Thyroid gland (tissue), 4 donors: ENCODE measurements around the gene DNMT3A. TPM values are rescaled to one million over a fixed set of nuclear protein-coding genes. Genes with fewer than 3 reads are reported as not detected.

Experiments used
- DNase-seq, 2 donors: peaks; one replicate each; pipeline ENCODE4 v3.0.0-alpha.2; 2019
- H3K27ac ChIP-seq, 3 donors: fragments of 200-600 bp; sonication (generic); 1 replicate in 2 of 3; 2 replicates in 1 of 3; pipeline ENCODE4 v1.5.1; 2016 to 2019; ENCODE audit warnings: mild to moderate bottlenecking in 1 of 3, moderate library complexity in 1 of 3
- H3K27me3 ChIP-seq: fragments of 200-600 bp; sonication (generic); one replicate; pipeline ENCODE4 v1.5.1; 2019
- H3K36me3 ChIP-seq, 2 donors: fragments of 200-600 bp; sonication (generic); one replicate each; pipeline ENCODE4 v1.5.1; 2016 to 2019
- H3K4me1 ChIP-seq, 2 donors: fragments of 200-600 bp; sonication (generic); one replicate each; pipeline ENCODE4 v1.5.1; 2017 to 2019
- H3K4me3 ChIP-seq, 3 donors: fragments of 200-600 bp; sonication (generic); replicated peaks in 1 of 3; 1 replicate in 2 of 3; 2 replicates in 1 of 3; pipeline ENCODE4 v1.5.1; 2016; ENCODE audit warnings: mild to moderate bottlenecking in 1 of 3
- H3K9me3 ChIP-seq: fragments of 200-600 bp; sonication (generic); one replicate; pipeline ENCODE4 v1.5.1; 2017
- POLR2A ChIP-seq, 2 donors: fragments of 450-650 bp; IDR thresholded peaks; one replicate each; pipeline ENCODE4 v1.6.1; 2017; ENCODE audit warnings: antibody characterized with exemption in 2 of 2, mild to moderate bottlenecking in 2 of 2, moderate library complexity in 1 of 2
- WGBS, 2 donors: methylation state at CpG; one replicate each; pipeline ENCODE4 v1.1.5; 2017; 5-methylcytosine and 5-hydroxymethylcytosine counted together
- intact Hi-C: fragments of 100-400 bp; cut with DNase I; formaldehyde crosslinking; loops from one replicate; pipeline ENCODE4 v1.15.1; 2023
- total RNA-seq, 4 donors: library from RNA; depleted of rRNA; stranded (reverse); fragments of >200 nt; gene quantifications; one replicate each; pipeline ENCODE4 v1.2.3, GENCODE V29; 2016
- TF ChIP-seq, protein P1 (sequence below), 6 experiments: fragments of 200-600 bp in 3 of 6; fragments of 450-650 bp in 3 of 6; sonication (generic) in 3 of 6; IDR thresholded peaks; one replicate each; pipeline ENCODE4 v1.5.1; 2016 to 2019; ENCODE audit warnings: antibody characterized with exemption in 6 of 6, mild to moderate bottlenecking in 2 of 6, inconsistent platforms in 1 of 6, moderate library complexity in 1 of 6

The DNMT3A gene
- total RNA-seq, 4 donors from 2014 or later, result 17.3 to 40.9 (median 18.8) TPM

DNA sequence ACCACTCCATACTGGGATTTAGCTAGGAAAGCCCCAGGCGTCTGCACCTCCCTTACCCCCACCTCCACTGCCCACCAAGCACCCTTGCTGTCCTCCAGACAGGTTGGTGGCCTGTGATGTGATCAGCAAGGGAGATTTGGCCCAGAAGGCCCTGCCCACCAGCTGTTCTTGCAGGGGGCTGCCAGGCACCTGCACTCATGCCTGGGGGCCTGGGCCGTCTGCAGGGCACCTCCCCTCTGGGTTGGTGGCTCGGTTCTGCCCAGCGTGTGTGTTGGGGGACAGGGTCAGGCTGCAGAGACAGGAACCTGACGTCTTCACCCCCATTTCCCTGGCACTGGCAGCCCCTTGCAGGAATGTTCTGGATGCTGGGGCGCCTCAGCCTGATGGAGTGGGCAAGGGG is 5.8 kb downstream of the DNMT3A start:
- Histone ChIP-seq H3K4me1 (peaks cover 10 to 15% of the 10 kb centered on the region in 2 donors), H3K27me3 (no peaks in the 10 kb centered on the region), H3K4me3 (no peak overlapping the region), H3K9me3 (no peaks in the 10 kb centered on the region), H3K36me3 (no peaks in the 10 kb centered on the region), H3K27ac (no peak overlapping the region)
- 72 to 100% methylated on average over 2 to 6 of the region's 6 CpGs for WGBS, 2 donors
- TF ChIP-seq, protein P1, sequence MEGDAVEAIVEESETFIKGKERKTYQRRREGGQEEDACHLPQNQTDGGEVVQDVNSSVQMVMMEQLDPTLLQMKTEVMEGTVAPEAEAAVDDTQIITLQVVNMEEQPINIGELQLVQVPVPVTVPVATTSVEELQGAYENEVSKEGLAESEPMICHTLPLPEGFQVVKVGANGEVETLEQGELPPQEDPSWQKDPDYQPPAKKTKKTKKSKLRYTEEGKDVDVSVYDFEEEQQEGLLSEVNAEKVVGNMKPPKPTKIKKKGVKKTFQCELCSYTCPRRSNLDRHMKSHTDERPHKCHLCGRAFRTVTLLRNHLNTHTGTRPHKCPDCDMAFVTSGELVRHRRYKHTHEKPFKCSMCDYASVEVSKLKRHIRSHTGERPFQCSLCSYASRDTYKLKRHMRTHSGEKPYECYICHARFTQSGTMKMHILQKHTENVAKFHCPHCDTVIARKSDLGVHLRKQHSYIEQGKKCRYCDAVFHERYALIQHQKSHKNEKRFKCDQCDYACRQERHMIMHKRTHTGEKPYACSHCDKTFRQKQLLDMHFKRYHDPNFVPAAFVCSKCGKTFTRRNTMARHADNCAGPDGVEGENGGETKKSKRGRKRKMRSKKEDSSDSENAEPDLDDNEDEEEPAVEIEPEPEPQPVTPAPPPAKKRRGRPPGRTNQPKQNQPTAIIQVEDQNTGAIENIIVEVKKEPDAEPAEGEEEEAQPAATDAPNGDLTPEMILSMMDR (IDR thresholded peaks at IDR 0.05), result no peak
- TF ChIP-seq POLR2A (IDR thresholded peaks at IDR 0.05), result no peak
- no peak for DNase-seq
- intact Hi-C loops, result no loop called here

DNA sequence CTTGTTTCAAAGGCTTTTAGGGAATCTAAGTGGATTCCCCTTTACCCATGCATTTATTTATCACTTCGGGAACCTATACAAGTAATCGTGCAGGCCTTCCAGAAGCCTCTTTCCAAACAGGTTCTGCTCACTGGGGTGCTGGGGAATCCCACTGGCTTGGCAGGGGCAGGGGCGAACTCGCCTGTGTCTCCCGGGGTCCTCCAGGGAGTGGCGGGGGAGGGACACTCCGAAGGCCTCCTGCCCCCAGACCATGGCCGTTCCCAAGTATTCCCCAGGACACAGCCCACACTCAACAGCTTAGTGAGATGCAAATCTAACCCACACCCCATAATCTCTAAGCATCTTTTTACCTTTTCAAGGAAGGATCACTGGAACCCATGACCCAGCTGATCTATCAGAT is 6.5 kb downstream of the DNMT3A start:
- H3K27ac ChIP-seq, result no peak overlapping the region
- H3K4me3 ChIP-seq, result no peak overlapping the region
- intact Hi-C loops, result no loop called here
- no peak for TF ChIP-seq POLR2A (IDR thresholded peaks at IDR 0.05)
- TF ChIP-seq, protein P1 (IDR thresholded peaks at IDR 0.05), result no peak
- 86 to 88% methylated on average over 8 of the region's 8 CpGs for WGBS, 2 donors
- H3K9me3 ChIP-seq, result no peaks in the 10 kb centered on the region
- no peaks in the 10 kb centered on the region for H3K36me3 ChIP-seq
- no peak for DNase-seq
- H3K4me1 ChIP-seq, result peaks cover 9 to 18% of the 10 kb centered on the region in 2 donors
- H3K27me3 ChIP-seq, result no peaks in the 10 kb centered on the region

DNA sequence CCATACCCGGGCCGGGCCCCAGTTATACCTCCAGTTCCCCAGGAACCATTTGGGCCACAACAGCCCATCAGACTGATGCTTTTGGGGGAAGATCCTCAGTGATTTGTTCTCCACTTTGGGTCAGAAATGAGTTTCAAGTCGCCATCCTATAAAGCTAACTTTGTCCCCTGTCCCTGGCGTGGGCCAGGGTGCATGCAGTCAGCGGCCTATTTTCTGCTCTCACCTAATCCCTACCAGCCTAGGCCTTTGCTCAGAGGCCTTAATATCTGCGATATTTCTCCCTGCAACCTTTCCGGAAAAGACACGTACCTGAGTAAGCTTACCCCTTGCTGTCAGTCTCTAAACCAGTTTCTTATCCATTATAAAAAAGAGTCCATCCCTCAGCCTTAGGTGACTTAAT is 7.2 kb downstream of the DNMT3A start:
- H3K4me1 ChIP-seq, result peaks cover 3 to 14% of the 10 kb centered on the region in 2 donors
- H3K4me3 ChIP-seq, result no peak overlapping the region
- no peaks in the 10 kb centered on the region for H3K9me3 ChIP-seq
- no peaks in the 10 kb centered on the region for H3K27me3 ChIP-seq
- no peak for TF ChIP-seq POLR2A (IDR thresholded peaks at IDR 0.05)
- TF ChIP-seq, protein P1 (IDR thresholded peaks at IDR 0.05), result no peak
- no peaks in the 10 kb centered on the region for H3K36me3 ChIP-seq
- H3K27ac ChIP-seq, result no peak overlapping the region
- no peak for DNase-seq
- WGBS, 2 donors, result 85 to 93% methylated on average over 8 of the region's 8 CpGs
- intact Hi-C loops, result no loop called here

DNA sequence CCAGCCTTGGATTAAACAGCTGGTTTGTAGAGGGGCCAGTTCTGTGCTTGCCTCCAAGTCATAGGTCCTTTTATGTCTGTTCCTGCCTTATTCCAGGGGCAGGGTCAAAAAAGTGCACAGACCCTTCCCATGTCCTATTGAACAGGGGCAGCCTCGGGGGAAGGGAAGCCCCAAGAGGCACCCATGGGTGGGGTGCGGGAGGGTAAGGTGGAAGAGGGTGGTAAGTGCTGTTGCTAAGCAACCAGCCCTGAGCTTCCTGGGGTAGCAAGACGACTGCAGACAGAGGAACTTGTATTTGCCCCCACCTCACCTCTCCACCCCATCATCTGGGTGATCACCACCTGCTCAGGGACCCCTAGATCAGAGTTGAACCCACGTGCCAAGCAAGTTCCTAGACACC is 7.7 kb downstream of the DNMT3A start:
- no peak for TF ChIP-seq POLR2A (IDR thresholded peaks at IDR 0.05)
- TF ChIP-seq, protein P1 (IDR thresholded peaks at IDR 0.05), result no peak
- 56 to 77% methylated on average over 4 of the region's 4 CpGs for WGBS, 2 donors
- intact Hi-C loops, result no loop called here
- DNase-seq, result no peak
- Histone ChIP-seq H3K4me3 (no peak overlapping the region), H3K9me3 (no peaks in the 10 kb centered on the region), H3K36me3 (no peaks in the 10 kb centered on the region), H3K4me1 (peaks cover 3 to 10% of the 10 kb centered on the region in 2 donors), H3K27me3 (no peaks in the 10 kb centered on the region), H3K27ac (no peak overlapping the region)

DNA sequence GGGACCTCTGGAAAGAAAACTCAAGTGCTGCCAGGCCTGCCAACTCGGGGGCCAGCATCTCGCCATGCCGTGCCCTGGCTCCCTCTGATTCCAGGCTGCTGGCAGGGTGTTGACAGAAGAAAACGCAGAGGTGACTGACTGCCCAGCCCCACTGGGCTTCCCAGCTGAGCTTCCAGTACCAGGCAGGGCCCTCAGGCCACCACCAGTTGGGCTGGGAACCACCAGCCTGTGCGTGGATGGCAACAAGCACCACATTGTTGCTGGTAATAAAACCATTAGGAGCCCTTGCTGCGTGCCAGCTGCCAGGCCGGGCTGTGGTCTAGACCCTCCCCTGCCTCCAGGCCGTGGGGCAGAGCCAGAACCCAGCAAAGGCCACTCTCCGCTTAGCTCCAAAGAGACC is 9.2 kb downstream of the DNMT3A start:
- DNase-seq, result no peak
- intact Hi-C loops, result no loop called here
- H3K27ac ChIP-seq, result no peak overlapping the region
- peaks cover 3 to 6% of the 10 kb centered on the region in 2 donors for H3K4me1 ChIP-seq
- WGBS, 2 donors, result 84 to 90% methylated on average over 7 to 8 of the region's 9 CpGs
- no peaks in the 10 kb centered on the region for H3K9me3 ChIP-seq
- no peak overlapping the region for H3K4me3 ChIP-seq
- no peaks in the 10 kb centered on the region for H3K36me3 ChIP-seq
- H3K27me3 ChIP-seq, result no peaks in the 10 kb centered on the region
- TF ChIP-seq POLR2A (IDR thresholded peaks at IDR 0.05), result no peak
- TF ChIP-seq, protein P1 (IDR thresholded peaks at IDR 0.05), result no peak
